ENCODE data around the gene PIGR. TPM values are rescaled to one million over a fixed set of nuclear protein-coding genes. Genes with fewer than 3 reads are reported as not detected.

The PIGR gene
- total and polyA plus RNA-seq, 2 of the 8 experiments (the other 6 are each of a cell fraction or from before 2014, with no cell fraction given), result not detected

- no peak overlapping the region for H4K91ac ChIP-seq (replicated peaks; ENCODE audit: insufficient read length, low read length)
- no peak overlapping the region for H2BK12ac ChIP-seq (ENCODE audit: low read depth, low read length)
- no peaks in the 10 kb centered on the region for H3K79me2 ChIP-seq (ENCODE audit: control insufficient read depth in 1 of 2, insufficient read depth in 2 of 2, low read length in 2 of 2)
- no peak overlapping the region for H3K27ac ChIP-seq (ENCODE audit: low read depth, low read length)
- H3K4ac ChIP-seq (replicated peaks; ENCODE audit: insufficient read length, low read depth, low read length), result no peak overlapping the region
- POLR2A ChIA-PET (ENCODE audit: partially characterized antibody), result no interaction called here
- H2BK20ac ChIP-seq (ENCODE audit: low read length), result no peak overlapping the region
- H3K18ac ChIP-seq (ENCODE audit: extremely low read depth, low read length), result no peak overlapping the region
- H3K36me3 ChIP-seq (ENCODE audit: control insufficient read depth in 2 of 4, insufficient read depth in 4 of 4, low read length in 3 of 4), result no peaks in the 10 kb centered on the region
- CTCF ChIA-PET (ENCODE audit: partially characterized antibody), result interaction anchor here (1.2 to 13.6 kb wide), 5 partner anchors 15 to 37 kb away, joined by 3 to 226 read pairs (median 5); no protein-coding TSS in a partner anchor
- H3K4me3 ChIP-seq (ENCODE audit: extremely low read depth in 1 of 4, insufficient read depth in 2 of 4, low read depth in 3 of 4, low read length in 4 of 4), result no peak overlapping the region
- FAIRE-seq (no peak), DNase-seq (ENCODE audit: low read depth in 1 of 2, low spot score in 2 of 2) (no peak)
- no peaks in the 10 kb centered on the region for H3K79me1 ChIP-seq (ENCODE audit: low read depth, low read length)
- H4K8ac ChIP-seq (ENCODE audit: extremely low read depth, insufficient read depth, low read length), result no peak overlapping the region
- H3K23me2 ChIP-seq (ENCODE audit: low read depth, low read length), result no peaks in the 10 kb centered on the region
- H4K5ac ChIP-seq (ENCODE audit: insufficient read length, low read depth, low read length), result no peak overlapping the region
- no peak overlapping the region for H2BK5ac ChIP-seq (ENCODE audit: low read depth, low read length)
- H2AFZ ChIP-seq (ENCODE audit: low read length), result no peak overlapping the region; the same call in 1 of the 2 replicates
- no peaks in the 10 kb centered on the region for H4K20me1 ChIP-seq (replicated peaks in 1 of 2; ENCODE audit: control insufficient read depth in 1 of 2, insufficient read depth in 2 of 2, low read length in 2 of 2)
- H3K4me1 ChIP-seq (replicated peaks in 1 of 4; ENCODE audit: control insufficient read depth in 3 of 4, insufficient read depth in 4 of 4, low read length in 3 of 4), result no peaks in the 10 kb centered on the region; a peak in 1 of 7 replicates
- no peak overlapping the region for H3K14ac ChIP-seq (ENCODE audit: insufficient read length)
- H3K27me3 ChIP-seq (replicated peaks in 1 of 4; ENCODE audit: control insufficient read depth in 3 of 4, extremely low read depth in 1 of 4, insufficient read depth in 3 of 4, low read length in 3 of 4), result no peaks in the 10 kb centered on the region
- H3K9me3 ChIP-seq (ENCODE audit: insufficient read depth in 2 of 2, low read depth in 1 of 2, low read length in 1 of 2), result no peaks in the 10 kb centered on the region
- H3K23ac ChIP-seq (ENCODE audit: insufficient read length), result no peak overlapping the region
- WGBS, 2 experiments (ENCODE audit: extremely low coverage in 1 of 2, insufficient coverage in 1 of 2, insufficient read length in 1 of 2, insufficient replicate concordance in 2 of 2, low coverage in 1 of 2, low lambda C conversion rate in 2 of 2, missing lambda C conversion rate in 1 of 2), result 84% methylated on average over 4 of the region's 4 CpGs; no CpG with 5 or more reads in 1 of the 2 experiments
- no peak overlapping the region for H3K9ac ChIP-seq (replicated peaks in 1 of 4; ENCODE audit: extremely low read depth in 1 of 4, low read depth in 3 of 4, low read length in 3 of 4)
- no peak overlapping the region for H2BK15ac ChIP-seq (ENCODE audit: low read length)
- H3K56ac ChIP-seq (replicated peaks; ENCODE audit: insufficient read length, low read depth, low read length), result no peak overlapping the region
- H2AK5ac ChIP-seq (ENCODE audit: low read depth, low read length), result no peak overlapping the region
- no peak overlapping the region for H3K4me2 ChIP-seq (ENCODE audit: insufficient read depth in 1 of 2, low read depth in 2 of 2, low read length in 2 of 2)
- H2BK120ac ChIP-seq (replicated peaks; ENCODE audit: low read depth, low read length), result no peak overlapping the region
- TF ChIP-seq CBX8 (IDR thresholded peaks at IDR 0.05; ENCODE audit: borderline replicate concordance, low read depth, low read length), result no peak
- no peak for TF ChIP-seq SIRT6 (IDR thresholded peaks at IDR 0.05; ENCODE audit: low read length)
- TF ChIP-seq SP2 (IDR thresholded peaks at IDR 0.05; ENCODE audit: low read length), result no peak
- no peak for TF ChIP-seq CHD2 (IDR thresholded peaks at IDR 0.05; ENCODE audit: low read length)
Measured at GRCh38 chr1:206945779-206946178, 487 bp downstream of the PIGR start.
